Measurements from ENCODE around the gene MRTFB. TPM values are rescaled to one million over a fixed set of nuclear protein-coding genes. Genes with fewer than 3 reads are reported as not detected.

The MRTFB gene
- total RNA-seq, 1 experiment from 2014 or later: 7.6 TPM

DNA sequence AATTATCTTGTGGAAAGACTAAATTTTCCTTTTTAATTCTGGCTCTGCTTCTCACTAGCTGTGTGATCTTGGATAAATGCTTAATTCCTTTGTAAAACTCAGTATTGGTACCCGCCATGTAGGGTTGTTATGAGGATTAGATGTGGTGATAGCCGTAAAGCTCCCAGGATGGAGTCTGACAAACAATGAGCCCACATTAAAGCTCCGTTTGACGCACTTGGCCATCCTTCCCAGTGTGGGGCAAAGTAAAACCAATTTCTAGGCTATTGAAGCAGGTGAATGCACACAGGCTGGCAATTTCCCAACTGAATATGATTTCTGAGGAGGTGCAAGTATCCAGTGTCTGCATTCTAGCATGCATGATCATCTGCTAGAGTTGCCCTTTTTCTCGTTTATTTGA, 123.6 kb downstream of the MRTFB start:
- in situ Hi-C loops (cut with HindIII; ENCODE audit: low pct_unique_long_range_greater_than_20kb, low sequenced_read_pairs): no loop called here
- DNase-seq (ENCODE audit: low read depth, low spot score): no peak

DNA sequence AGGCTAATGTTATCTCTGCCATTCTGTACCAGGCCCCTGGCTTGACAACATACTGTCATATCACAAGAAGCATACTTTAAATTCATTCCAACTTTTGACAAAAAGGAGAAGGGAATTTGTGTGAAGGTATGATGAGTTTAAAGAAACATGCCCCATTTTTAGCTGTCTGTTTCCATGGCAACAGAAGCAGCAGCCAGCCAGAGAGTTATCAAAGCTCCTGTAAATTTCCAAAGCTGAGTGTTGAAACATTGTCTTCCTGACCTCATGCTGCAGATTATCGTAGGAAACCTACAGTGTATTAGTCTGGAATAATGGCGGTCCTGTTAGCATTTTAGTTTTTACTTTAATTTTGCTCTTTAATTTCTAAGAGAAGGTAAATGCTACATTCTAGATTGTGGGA, 124.9 kb downstream of the MRTFB start:
- in situ Hi-C loops (cut with HindIII; ENCODE audit: low pct_unique_long_range_greater_than_20kb, low sequenced_read_pairs): no loop called here
- DNase-seq (ENCODE audit: low read depth, low spot score): no peak

DNA sequence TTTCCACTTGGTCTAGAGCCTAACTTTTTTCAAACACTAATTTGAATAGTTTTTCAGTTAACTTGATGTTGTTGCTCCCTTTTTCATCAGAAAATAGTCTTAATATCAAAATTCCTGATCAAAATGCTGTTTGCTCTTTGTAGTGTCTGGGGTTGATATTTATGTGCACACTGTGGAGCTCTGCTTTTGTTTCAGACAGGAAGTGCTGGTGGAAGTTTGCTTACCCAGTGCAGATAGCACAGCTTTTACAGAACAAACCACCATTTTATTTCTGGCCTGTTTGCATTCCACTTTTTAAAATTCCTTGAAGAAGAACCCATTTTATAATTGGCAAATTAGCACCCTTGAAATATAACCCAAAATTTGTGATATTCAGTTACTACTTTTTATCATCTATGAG, 125.4 kb downstream of the MRTFB start:
- in situ Hi-C loops (cut with HindIII; ENCODE audit: low pct_unique_long_range_greater_than_20kb, low sequenced_read_pairs): no loop called here
- no peak for DNase-seq (ENCODE audit: low read depth, low spot score)

DNA sequence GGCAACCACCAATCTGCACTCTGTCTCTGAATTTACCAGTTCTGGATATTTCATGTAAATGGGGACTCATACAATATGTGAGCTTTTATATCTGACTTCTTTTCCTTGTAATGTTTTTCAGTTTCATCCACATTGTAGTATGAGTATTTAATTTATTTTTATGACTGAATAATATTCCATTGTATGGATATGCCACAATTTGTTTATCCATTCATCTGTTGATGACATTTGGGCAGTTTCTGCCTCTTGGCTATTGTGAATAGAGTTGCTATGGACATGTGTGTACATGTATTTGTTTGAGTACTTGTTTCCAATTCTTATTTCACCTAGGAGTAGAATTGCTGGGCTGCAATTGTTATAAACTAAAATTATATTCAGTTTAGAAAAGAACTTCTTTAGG, 126.9 kb downstream of the MRTFB start:
- in situ Hi-C loops (cut with HindIII; ENCODE audit: low pct_unique_long_range_greater_than_20kb, low sequenced_read_pairs): no loop called here
- DNase-seq (ENCODE audit: low read depth, low spot score): no peak

DNA sequence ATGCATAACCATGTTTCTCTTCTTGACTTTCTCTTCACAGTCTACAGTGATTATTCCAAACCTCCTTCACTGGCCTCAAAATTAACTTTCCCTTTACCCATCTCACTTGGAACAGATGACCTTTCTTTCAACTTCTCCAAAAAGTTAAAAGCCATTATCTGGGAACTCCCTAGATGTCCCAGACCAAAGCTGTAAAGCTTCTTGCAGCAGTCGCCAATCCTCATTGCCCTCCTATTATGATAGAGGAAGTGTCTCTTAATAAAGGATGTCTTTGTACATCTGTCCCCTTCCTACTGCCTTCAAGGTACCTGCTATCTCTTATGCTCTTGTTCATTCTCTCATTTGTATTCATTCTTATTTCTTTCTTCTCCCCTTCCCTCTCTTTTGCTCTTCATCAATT, 127.5 kb downstream of the MRTFB start:
- in situ Hi-C loops (cut with HindIII; ENCODE audit: low pct_unique_long_range_greater_than_20kb, low sequenced_read_pairs): no loop called here
- DNase-seq (ENCODE audit: low read depth, low spot score): no peak

DNA sequence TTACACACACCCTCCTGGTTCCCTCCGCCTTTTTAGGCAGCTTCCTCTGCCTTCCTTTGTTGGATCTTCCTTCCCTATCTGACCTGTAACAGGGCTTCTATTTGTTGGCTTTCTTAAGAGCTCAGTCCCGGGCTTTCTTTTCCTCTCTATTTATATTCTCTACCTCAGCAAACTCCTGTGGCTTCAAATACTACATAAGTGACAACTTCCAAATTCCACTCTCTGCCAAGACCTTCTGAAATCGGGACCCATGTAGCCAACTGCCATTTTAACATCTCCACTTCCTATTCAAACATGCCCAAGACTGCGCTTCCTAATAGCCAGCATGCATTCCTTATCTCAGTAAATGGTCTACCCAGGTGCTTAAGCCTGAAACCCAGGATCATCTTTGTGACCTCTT, 128.1 kb downstream of the MRTFB start:
- in situ Hi-C loops (cut with HindIII; ENCODE audit: low pct_unique_long_range_greater_than_20kb, low sequenced_read_pairs): no loop called here
- no peak for DNase-seq (ENCODE audit: low read depth, low spot score)

DNA sequence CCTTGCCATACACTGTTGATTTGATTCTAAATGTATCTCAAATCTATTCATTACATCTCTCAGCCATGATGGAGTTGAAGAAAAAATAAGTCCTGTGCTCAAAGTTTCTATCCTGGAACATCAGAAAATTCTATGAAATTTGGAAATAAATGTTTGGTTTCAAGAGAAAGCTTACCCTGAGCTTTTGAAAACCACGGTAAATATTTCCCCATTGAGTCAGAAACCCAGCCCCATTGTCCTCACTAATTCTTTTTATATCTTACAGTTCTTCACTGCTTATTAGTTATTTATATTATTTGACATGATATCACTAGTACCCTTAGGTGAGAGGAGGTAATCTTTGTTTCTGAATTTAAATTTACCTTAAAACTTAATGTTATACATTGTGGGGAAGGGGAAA, 128.5 kb downstream of the MRTFB start:
- no peak for DNase-seq (ENCODE audit: low read depth, low spot score)
- in situ Hi-C loops (cut with HindIII; ENCODE audit: low pct_unique_long_range_greater_than_20kb, low sequenced_read_pairs): no loop called here

DNA sequence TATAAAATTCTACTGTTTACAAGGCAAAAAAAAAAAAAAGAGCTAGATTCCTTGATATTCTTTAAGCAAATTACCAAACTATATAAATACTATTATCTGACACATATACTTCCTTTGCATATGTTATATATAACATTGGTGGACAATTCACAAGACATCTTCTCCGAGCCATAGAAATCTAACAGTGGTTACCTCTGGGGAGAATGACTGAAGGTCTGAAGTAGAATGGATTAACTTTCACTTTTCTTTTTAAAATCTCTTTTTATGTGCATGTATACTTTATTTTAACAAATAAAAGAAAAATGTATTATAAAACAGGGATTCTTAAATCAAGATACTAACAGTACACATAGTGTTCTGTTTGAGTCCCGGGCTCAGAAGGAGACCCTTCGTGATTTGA, 131.0 kb downstream of the MRTFB start:
- DNase-seq (ENCODE audit: low read depth, low spot score): no peak
- in situ Hi-C loops (cut with HindIII; ENCODE audit: low pct_unique_long_range_greater_than_20kb, low sequenced_read_pairs): no loop called here

DNA sequence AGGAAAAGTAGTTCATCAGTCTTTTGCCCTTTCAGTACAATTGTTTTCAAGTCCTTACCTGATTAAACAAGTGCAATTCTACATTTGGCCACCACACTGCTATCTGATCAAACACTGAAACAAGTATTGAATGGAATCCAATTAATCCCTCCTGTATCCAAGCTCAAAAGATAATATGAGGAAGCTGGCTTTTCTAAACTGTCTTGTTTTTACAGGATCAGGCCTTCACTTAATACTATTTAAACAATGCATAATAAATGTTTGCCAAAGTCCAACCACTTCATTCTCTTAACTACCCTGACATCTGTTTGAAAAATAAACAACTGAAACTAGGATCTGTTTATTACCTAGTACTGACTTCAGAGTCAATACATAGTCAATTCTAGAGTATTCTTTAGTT, 131.6 kb downstream of the MRTFB start:
- DNase-seq (ENCODE audit: low read depth, low spot score): peak; percentile 10
- in situ Hi-C loops (cut with HindIII; ENCODE audit: low pct_unique_long_range_greater_than_20kb, low sequenced_read_pairs): no loop called here

DNA sequence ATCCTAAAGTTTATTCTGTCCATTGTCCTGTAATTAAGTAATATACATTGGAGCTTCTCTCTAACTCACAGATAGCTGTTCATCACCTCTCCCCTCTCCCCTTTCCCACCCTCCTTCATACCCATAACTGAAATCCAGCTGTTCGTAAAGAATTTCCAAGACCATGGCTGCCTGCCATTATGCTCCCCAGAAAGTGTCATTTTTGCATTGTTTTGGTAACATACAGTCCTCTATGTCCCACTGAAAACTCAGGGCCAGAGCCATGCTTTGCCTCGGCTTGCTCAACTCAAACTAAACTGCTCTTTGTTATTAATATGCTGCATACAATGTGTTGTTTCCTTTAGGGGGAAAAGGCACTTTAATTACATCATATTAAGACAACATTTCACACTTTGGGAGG, 132.0 kb downstream of the MRTFB start:
- DNase-seq (ENCODE audit: low read depth, low spot score): no peak
- in situ Hi-C loops (cut with HindIII; ENCODE audit: low pct_unique_long_range_greater_than_20kb, low sequenced_read_pairs): no loop called here

DNA sequence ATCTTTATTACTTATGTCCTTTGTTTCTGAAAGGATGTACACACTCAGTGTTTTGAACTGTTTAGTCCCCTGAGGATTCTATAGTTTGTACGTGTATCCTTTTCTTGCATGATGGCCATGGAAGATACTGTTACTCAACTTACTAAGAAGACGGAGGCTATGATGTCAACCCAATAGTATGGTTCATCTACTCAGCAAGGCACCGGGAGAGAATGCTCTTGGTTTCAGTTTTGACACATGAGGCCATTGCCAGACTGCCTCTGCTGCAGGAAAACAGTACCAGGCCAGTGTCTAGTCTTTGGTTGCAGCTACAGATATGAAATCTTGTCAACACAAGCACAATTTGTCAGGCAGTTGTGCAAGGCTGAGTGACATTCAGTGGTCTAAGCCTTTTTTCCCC, 134.5 kb downstream of the MRTFB start:
- in situ Hi-C loops (cut with HindIII; ENCODE audit: low pct_unique_long_range_greater_than_20kb, low sequenced_read_pairs): no loop called here
- DNase-seq (ENCODE audit: low read depth, low spot score): no peak

DNA sequence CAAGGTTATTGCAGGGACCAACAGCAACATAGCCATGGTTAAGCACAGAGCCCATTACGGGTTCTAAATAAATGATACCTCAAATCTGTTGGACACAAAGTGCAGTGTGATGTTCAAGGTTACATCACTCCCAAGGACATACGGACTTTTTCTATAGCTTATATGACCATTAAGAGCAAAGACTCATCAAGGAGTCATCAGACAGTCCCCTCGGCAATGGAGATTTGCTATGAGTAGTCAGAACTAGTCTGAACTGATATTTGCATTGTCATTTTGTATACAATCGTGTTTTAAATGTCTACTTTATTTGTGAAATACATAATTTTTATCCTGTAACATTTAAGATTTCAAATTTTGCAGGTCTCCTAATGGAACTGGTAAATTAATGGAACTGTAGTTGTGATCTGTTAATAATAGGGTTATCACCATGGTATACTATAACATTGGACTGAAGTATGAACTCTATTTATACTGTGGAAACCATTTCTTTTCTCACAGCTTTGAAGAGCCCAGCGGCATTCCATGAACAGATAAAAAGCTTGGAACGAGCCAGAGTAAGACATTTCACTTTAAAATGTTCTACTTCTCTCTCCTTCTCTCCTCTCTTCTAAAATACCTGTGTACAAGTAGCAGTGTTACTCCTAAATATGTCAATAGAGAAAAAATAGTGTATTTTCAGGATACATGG, 140.9 kb downstream of the MRTFB start:
- DNase-seq (ENCODE audit: low read depth, low spot score): no peak
- in situ Hi-C loops (cut with HindIII; ENCODE audit: low pct_unique_long_range_greater_than_20kb, low sequenced_read_pairs): no loop called here

DNA sequence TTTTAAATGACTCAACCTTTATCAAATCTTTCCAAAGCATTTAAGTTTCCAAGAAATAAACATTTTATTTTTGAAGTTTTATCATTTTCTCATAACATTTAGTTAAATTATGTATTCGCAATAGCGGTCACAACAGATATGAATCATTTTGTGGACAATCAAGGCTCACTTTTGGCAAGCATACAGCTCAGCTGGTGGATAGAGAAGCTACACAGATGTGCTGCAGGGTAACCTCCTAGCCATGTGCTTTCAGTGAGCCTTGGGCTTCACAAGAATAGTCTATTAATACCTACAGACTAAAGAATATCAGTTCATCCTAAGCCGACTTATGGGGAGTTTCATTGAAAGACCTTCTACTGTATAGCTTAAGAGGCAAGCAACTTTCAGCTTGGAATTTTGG, 144.8 kb downstream of the MRTFB start:
- DNase-seq (ENCODE audit: low read depth, low spot score): no peak
- in situ Hi-C loops (cut with HindIII; ENCODE audit: low pct_unique_long_range_greater_than_20kb, low sequenced_read_pairs): no loop called here

DNA sequence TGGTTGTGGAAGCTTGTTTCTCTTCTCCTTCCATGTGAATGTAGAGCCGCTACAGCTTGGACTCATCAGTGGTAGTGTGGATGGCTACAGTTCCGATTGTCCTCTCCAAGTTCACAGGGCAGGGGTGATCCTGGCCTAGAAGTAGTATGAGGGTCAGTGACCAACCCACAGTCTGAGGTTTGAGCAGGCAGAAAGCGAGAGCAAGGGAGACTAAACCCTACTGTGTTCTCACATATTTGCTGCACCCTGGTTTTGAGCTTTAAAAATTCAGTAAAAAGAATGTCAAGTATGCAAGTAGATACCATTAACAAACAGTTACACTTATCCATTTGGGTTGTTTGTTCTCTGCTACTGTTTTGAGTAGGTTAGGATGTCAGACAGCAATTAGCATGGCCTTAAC, 148.9 kb downstream of the MRTFB start:
- no peak for DNase-seq (ENCODE audit: low read depth, low spot score)
- in situ Hi-C loops (cut with HindIII; ENCODE audit: low pct_unique_long_range_greater_than_20kb, low sequenced_read_pairs): no loop called here

DNA sequence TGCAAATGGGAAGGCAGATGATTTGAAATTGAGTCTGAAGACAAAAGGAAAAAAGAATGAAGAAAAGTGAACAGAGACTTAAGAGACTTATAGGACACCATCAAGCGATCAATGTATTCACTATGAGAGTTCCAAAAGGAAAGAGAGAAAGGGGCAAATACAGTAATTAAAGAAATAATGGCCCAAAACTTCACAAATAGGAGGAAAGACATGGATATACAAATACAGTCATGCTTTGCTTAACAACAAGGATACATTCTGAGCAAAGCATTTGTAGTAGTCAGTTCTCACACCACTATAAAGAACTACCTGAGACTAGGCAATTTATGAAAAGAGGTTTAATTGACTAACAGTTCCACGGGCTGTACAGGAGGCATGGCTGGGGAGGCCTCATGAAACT, 152.5 kb downstream of the MRTFB start:
- in situ Hi-C loops (cut with HindIII; ENCODE audit: low pct_unique_long_range_greater_than_20kb, low sequenced_read_pairs): no loop called here
- no peak for DNase-seq (ENCODE audit: low read depth, low spot score)

DNA sequence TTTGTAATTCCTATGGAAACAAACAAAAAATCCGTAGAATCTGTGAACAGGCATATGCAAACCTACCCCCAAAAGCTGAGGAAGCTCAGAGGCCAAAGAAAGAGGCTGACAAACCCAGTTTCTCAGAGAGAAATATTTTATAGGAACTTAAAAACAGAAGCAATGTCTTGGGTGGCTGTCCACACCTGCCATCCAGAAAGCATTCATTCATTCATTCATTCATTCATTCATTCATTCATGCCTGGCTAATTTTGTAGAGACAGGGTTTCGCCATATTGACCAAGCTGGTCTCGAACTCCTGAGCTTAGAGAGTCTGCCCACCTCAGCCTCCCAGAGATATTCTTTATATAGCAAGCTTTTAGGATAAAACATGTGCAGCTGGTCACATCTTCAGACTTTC, 154.3 kb downstream of the MRTFB start:
- in situ Hi-C loops (cut with HindIII; ENCODE audit: low pct_unique_long_range_greater_than_20kb, low sequenced_read_pairs): no loop called here
- no peak for DNase-seq (ENCODE audit: low read depth, low spot score)

DNA sequence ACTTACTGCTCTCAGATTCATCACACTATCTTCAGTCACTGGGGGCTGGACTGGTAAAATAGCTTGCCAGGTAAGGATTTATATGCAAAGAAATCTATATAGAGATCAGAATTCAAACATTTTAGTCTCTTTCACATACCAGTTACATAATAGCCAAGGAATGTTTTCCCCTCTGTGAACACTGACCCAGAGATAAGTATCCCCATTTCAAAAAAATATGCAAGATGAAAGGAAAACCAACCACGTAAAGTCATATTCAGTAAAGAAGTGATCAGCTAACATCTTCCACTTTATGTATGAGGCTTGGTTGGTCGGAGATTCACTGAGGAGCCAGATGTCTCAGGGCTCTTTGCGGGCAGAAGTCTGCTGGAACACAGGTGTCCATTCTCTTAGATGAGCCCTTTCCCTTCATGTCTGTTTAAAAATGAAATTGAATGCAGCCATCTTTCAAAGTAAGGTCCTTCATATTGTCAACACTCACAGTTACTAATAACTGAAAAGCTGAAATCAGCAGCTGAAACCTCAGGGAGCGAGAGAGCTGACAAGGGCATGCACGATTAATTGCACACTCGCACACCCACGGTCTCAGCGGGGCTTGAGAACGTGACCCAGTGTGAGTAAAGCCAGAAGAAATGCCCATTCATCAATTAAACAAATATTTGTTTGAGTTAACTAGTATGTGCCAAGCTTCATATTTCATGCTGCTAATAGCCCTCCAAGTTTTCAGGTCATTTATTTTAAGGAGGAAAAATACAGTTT, 161.2 kb downstream of the MRTFB start:
- in situ Hi-C loops (cut with HindIII; ENCODE audit: low pct_unique_long_range_greater_than_20kb, low sequenced_read_pairs): no loop called here
- no peak for DNase-seq (ENCODE audit: low read depth, low spot score)

DNA sequence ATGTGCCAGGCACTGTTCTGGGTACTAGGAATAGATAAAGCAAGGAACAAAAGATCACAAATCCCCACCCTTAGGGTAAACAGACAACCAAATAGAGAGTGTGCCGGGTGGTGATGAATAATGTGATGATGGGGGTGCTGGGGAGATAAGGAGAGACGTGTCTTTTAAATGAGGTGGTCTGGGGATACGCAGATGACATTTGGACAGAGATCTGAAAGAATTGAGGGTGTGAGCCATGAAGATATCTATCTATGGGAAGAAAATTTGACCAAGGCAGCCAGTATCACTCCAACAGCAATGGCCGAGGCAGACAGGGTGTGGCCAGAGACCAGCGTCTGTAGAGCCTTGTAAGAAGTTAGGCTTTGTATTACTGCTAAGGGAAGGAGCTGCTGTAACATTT, 165.3 kb downstream of the MRTFB start:
- in situ Hi-C loops (cut with HindIII; ENCODE audit: low pct_unique_long_range_greater_than_20kb, low sequenced_read_pairs): no loop called here
- DNase-seq (ENCODE audit: low read depth, low spot score): no peak

DNA sequence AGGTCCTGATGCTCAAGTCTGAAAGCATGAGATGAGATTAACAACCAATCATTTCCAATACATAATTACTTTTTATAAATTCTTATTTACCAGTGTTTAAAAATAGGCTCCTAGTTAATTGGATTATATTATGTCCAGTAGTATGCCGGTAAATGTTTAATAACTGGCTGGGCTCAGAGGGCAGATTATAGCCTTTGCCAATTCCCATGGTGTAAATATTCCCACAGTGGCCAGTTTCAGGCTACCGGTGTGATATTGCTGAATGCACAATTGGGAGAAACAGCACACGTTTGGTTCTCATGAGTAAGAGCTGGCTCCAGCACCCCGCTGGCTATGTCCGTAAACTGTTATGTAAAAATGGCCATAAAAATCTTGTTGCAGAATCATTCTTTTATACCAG, 167.6 kb downstream of the MRTFB start:
- in situ Hi-C loops (cut with HindIII; ENCODE audit: low pct_unique_long_range_greater_than_20kb, low sequenced_read_pairs): no loop called here
- DNase-seq (ENCODE audit: low read depth, low spot score): no peak

Data from SK-MEL-5 (cell line).